Measurements from ENCODE around the gene RAPGEF5. TPM values are rescaled to one million over a fixed set of nuclear protein-coding genes. Genes with fewer than 3 reads are reported as not detected.

RAPGEF5 gene
- total and polyA plus RNA-seq, 2 donors (not counting 3 experiments of a cell fraction or from before 2014, with no cell fraction given), result 10.0 to 43.2 TPM

DNA sequence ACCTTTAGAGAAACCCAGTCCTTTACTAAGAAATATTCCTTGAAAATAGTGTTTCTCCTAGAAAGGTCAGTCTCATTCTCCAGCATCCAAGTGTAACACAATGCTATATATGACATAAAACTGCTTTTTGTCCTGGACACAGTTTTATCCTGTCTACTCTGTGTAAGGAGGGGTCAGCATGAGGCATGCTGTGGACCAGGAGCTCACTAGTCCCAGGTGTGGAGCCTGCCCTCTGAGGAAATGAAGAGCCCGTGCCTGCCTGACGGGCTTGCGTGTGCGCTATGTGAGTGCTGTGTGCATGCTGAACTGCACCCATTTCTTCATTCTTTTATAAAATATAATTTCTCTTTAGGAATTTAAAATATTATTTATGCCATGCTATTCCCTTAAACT lies 228.4 kb downstream of the RAPGEF5 start:
- dilution Hi-C loops (cut with MboI; ENCODE audit: extremely low pct_ligation_motif_present, low sequenced_read_pairs) (no loop called here), intact Hi-C loops (cut with micrococcal nuclease) (loop anchor here (1.0 to 5.0 kb wide), 4 partner anchors 26 to 524 kb away; no protein-coding TSS in a partner anchor)
- H3K4me1 ChIP-seq (ENCODE audit: control insufficient read depth, extremely low read depth, insufficient read depth, low read length), result peaks cover 50% of the 10 kb centered on the region
- H3K4me2 ChIP-seq (ENCODE audit: insufficient read depth, low read length), result peak overlapping the region; percentile 60
- FAIRE-seq (no peak), DNase-seq (ENCODE audit: low read depth, low spot score) (no peak)
- no peaks in the 10 kb centered on the region for H3K9me1 ChIP-seq (replicated peaks; ENCODE audit: control insufficient read depth, extremely low read depth, insufficient read depth, low read length)
- H3K27ac ChIP-seq (ENCODE audit: insufficient read depth, low read depth, low read length), result peak overlapping the region; percentile 91
- no TSS peak for BruUV-seq (replicated peaks)
- POLR2A ChIA-PET, result interaction anchor here (0.7 kb wide), 1 partner anchor 14 kb away, joined by 4 read pairs; no protein-coding TSS in a partner anchor
- TF ChIP-seq POLR2A (IDR thresholded peaks at IDR 0.05; ENCODE audit: low read depth, low read length) (no peak), POLR2AphosphoS5 (IDR thresholded peaks at IDR 0.05; ENCODE audit: insufficient read depth, low read depth, low read length) (no peak), JUN (IDR thresholded peaks at IDR 0.05; ENCODE audit: borderline replicate concordance, insufficient read depth, insufficient read length, low read depth) (no peak)
- H2AFZ ChIP-seq (ENCODE audit: low read depth, low read length), result no peak overlapping the region
- H3K9me3 ChIP-seq (replicated peaks; ENCODE audit: control insufficient read depth, insufficient read depth, low read length), result no peaks in the 10 kb centered on the region
- no peak overlapping the region for H3K4me3 ChIP-seq (replicated peaks in 1 of 3; ENCODE audit: insufficient read depth in 1 of 3, low read depth in 1 of 3, low read length in 3 of 3)
- H4K20me1 ChIP-seq (replicated peaks; ENCODE audit: control insufficient read depth, extremely low read depth, insufficient read depth, low read length), result no peaks in the 10 kb centered on the region
- H3K27me3 ChIP-seq (ENCODE audit: control insufficient read depth in 2 of 2, insufficient read depth in 2 of 2, low read length in 2 of 2), result no peaks in the 10 kb centered on the region
- peaks cover 0 to 4% of the 10 kb centered on the region in 2 experiments for H3K36me3 ChIP-seq (ENCODE audit: control insufficient read depth in 2 of 2, extremely low read depth in 1 of 2, insufficient read depth in 2 of 2, low read length in 2 of 2)
- peak overlapping the region; percentile 60 for H3K9ac ChIP-seq (replicated peaks; ENCODE audit: extremely low read depth, insufficient read depth, low read length)
- H3K79me2 ChIP-seq (ENCODE audit: control insufficient read depth, insufficient read depth, low read length), result no peaks in the 10 kb centered on the region
- CTCF ChIA-PET, result interaction anchor here (0.7 to 3.5 kb wide), 9 partner anchors 10 to 371 kb away, joined by 3 to 25 read pairs (median 4); partner anchors contain the start of gene STEAP1B

DNA sequence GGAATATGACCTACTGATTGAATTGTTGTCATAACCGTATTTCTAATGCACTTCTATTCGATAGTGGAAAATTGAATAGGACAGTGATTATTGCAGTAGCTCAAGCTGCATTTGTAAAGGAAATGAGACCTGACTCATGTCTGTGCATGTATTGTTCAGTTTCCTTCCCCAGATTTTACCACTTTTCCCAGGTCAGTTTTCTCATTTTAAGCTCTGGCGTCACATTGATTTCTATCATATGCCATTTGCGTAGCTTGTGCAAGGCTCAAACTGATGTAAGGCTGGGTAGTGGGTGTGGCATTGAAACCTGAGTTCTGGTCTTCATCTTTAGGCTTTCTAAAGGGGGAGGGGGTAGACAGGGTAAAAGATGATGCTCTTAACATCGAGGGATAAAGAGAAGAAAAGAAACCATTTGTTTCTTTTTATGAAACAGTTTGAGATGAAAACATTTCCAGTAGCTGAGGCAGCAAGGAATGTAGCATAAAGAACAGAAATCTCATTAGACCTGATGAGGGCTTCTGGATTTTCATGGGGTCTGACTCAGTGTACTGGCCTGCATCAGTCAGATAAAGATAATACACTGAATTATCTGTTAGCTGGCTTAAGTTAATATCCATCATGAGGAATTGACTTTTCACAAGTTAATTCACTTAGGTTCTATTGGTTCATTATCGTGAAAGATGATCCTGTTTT lies 229.0 kb downstream of the RAPGEF5 start:
- H3K36me3 ChIP-seq (ENCODE audit: control insufficient read depth in 2 of 2, extremely low read depth in 1 of 2, insufficient read depth in 2 of 2, low read length in 2 of 2), result peaks cover 0 to 4% of the 10 kb centered on the region in 2 experiments

More for the DNA sequence above, 229.0 kb downstream of the RAPGEF5 start:
- FAIRE-seq (peak; percentile 94), DNase-seq (ENCODE audit: low read depth, low spot score) (peak; percentile 97)
- Histone ChIP-seq H3K27ac (ENCODE audit: insufficient read depth, low read depth, low read length) (peak overlapping the region; percentile 91), H3K4me1 (ENCODE audit: control insufficient read depth, extremely low read depth, insufficient read depth, low read length) (peaks cover 55% of the 10 kb centered on the region), H4K20me1 (replicated peaks; ENCODE audit: control insufficient read depth, extremely low read depth, insufficient read depth, low read length) (no peaks in the 10 kb centered on the region), H3K27me3 (ENCODE audit: control insufficient read depth in 2 of 2, insufficient read depth in 2 of 2, low read length in 2 of 2) (no peaks in the 10 kb centered on the region), H3K9me3 (replicated peaks; ENCODE audit: control insufficient read depth, insufficient read depth, low read length) (no peaks in the 10 kb centered on the region), H2AFZ (ENCODE audit: low read depth, low read length) (no peak overlapping the region), H3K4me2 (ENCODE audit: insufficient read depth, low read length) (peak overlapping the region; percentile 60), H3K9ac (replicated peaks; ENCODE audit: extremely low read depth, insufficient read depth, low read length) (peak overlapping the region; percentile 60), H3K4me3 (replicated peaks in 1 of 3; ENCODE audit: insufficient read depth in 1 of 3, low read depth in 1 of 3, low read length in 3 of 3) (no peak overlapping the region), H3K79me2 (ENCODE audit: control insufficient read depth, insufficient read depth, low read length) (no peaks in the 10 kb centered on the region), H3K9me1 (replicated peaks; ENCODE audit: control insufficient read depth, extremely low read depth, insufficient read depth, low read length) (no peaks in the 10 kb centered on the region)
- TF ChIP-seq JUN (IDR thresholded peaks at IDR 0.05; ENCODE audit: borderline replicate concordance, insufficient read depth, insufficient read length, low read depth), result peak; percentile 97
- peak; percentile 86 for TF ChIP-seq GATA2 (IDR thresholded peaks at IDR 0.05; ENCODE audit: insufficient read depth, insufficient read length, low read depth, low read length)
- peak; percentile 82 for TF ChIP-seq FOS (IDR thresholded peaks at IDR 0.05; ENCODE audit: borderline replicate concordance, insufficient read depth, low read length)
- peak; percentile 52 for TF ChIP-seq POLR2AphosphoS5 (IDR thresholded peaks at IDR 0.05; ENCODE audit: insufficient read depth, low read depth, low read length)
- TF ChIP-seq, protein P1, sequence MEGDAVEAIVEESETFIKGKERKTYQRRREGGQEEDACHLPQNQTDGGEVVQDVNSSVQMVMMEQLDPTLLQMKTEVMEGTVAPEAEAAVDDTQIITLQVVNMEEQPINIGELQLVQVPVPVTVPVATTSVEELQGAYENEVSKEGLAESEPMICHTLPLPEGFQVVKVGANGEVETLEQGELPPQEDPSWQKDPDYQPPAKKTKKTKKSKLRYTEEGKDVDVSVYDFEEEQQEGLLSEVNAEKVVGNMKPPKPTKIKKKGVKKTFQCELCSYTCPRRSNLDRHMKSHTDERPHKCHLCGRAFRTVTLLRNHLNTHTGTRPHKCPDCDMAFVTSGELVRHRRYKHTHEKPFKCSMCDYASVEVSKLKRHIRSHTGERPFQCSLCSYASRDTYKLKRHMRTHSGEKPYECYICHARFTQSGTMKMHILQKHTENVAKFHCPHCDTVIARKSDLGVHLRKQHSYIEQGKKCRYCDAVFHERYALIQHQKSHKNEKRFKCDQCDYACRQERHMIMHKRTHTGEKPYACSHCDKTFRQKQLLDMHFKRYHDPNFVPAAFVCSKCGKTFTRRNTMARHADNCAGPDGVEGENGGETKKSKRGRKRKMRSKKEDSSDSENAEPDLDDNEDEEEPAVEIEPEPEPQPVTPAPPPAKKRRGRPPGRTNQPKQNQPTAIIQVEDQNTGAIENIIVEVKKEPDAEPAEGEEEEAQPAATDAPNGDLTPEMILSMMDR (IDR thresholded peaks at IDR 0.05; ENCODE audit: extremely low read depth in 1 of 2, insufficient read depth in 1 of 2, low read depth in 1 of 2, low read length in 2 of 2), result no peak
- CTCF ChIA-PET, result interaction anchor here (0.7 to 3.5 kb wide), 8 partner anchors 10 to 372 kb away, joined by 3 to 25 read pairs (median 4); partner anchors contain the start of gene STEAP1B
- dilution Hi-C loops (cut with MboI; ENCODE audit: extremely low pct_ligation_motif_present, low sequenced_read_pairs) (no loop called here), intact Hi-C loops (cut with micrococcal nuclease) (loop anchor here (1.0 to 5.0 kb wide), 4 partner anchors 26 to 524 kb away; no protein-coding TSS in a partner anchor)
- TSS peak; percentile 31 for BruUV-seq (replicated peaks)
- POLR2A ChIA-PET, result interaction anchor here (0.6 to 0.7 kb wide), 2 partner anchors 315 to 709 kb away, joined by 3 to 4 read pairs; no protein-coding TSS in a partner anchor

Measured in endothelial cell of umbilical vein (primary cell).